ENCODE data around the gene SYCN.

Gene SYCN

DNA sequence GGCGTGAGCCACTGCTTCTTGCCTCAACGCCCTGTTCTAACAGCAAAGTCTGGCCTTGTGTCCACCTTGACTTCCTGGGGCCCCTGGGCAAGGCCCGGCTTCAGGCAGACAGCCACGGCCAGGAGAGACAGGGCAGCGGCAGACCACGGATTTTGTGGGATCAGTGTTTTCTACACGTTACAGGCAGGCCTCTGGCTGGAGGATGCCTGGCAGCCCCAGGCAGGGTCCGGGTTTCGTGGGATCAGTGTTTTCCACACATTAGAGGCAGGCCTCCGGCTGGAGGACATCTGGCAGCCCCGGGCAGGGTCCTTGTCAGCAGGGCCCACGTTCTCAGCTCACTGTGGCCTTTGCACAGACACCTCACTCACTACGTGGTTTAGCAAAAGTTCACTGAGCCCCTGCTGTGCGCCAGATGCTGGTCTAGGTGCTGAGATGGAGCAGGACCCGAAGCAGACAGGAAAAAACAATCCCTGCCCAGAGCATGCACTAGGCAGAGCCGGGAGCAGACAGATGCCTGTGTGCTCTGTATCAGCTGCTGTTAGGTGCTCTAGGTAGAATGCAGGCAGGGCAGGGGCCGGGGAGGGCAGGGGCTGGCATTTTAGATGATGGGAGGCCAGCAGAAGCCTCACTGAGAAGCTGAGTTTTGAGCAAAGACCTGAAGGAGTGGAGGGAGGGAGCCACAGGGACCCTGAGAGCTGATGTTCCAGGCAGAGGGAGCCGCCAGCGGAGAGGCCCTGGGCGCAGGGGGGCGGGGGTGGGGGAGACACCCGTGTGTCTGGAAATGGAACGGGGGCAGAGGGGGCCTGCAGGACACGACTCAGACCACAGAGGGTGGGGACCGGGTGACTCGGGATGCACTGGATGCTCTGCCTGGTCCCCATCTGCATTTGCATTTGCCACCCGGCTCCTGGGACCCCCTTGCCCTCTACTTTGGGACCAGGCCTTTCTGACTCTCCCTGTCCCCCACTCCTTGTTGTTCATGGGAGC, 32.3 kb downstream of the SYCN start:
- DNase-seq (ENCODE audit: low read depth), result no peak

DNA sequence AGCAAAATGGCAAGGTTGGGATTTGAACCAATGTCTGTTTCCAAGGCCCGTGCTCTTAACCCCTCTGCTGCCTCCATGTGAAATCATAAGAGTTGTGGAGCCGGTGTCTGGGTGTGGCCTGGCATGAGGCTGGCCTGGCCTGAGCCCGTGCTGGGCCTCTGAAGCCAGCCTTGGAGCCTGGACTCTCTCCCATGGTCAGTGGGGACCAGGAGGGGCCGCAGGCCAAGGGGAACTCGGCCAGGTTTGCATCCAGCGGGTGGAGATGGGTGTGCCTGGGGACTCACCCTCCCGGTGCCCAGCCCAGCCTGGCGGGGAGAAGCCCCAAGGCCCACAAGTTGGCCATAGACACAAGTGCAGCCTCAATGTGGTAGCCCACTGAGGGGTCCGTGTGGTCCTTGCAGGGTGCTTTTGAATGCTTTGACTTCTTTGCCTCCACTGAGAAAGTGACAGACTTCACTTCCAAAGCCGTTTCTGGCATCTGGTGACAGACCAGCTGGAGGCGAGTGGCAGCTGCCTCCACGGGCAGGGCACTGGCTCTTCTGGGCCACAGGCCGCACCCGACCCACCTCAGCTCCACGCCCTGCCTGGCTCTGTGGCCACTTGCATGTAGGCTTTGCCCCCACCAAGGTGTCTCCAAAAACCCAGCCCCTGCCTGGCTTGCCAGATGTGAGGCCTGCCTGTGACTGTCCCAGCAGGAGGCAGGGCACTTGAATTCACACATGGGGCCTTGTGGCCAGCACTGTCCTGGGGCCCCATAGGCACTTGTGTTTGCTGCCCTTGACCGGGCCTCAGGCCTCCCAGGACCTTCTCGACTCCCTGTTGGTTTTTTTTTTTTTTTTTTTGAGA, 33.5 kb downstream of the SYCN start:
- no peak for DNase-seq (ENCODE audit: low read depth)

DNA sequence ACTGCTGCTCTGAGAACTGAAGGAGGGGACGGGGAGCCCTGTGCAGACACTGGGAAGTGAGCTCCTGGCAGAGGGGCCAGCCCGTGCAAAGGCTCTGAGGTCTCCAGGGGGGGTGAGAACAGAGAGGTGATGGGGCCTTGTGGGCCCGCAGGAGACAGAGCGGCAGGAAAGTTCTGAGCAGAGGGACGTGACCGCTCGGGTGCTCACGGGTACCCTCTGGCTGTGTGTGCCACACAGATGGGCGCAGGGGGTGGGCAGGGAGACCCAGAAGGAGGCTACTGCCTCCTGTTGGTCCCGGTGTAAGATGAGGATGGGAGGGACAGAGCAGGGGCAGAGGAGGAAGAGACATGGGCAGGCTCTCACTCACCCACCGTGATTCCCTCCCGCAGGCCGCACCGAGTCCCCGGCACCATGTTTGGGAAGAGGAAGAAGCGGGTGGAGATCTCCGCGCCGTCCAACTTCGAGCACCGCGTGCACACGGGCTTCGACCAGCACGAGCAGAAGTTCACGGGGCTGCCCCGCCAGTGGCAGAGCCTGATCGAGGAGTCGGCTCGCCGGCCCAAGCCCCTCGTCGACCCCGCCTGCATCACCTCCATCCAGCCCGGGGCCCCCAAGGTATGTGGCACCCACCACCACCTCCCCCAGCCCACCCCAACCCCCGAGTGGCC, 34.8 kb downstream of the SYCN start:
- DNase-seq (ENCODE audit: low read depth), result no peak

DNA sequence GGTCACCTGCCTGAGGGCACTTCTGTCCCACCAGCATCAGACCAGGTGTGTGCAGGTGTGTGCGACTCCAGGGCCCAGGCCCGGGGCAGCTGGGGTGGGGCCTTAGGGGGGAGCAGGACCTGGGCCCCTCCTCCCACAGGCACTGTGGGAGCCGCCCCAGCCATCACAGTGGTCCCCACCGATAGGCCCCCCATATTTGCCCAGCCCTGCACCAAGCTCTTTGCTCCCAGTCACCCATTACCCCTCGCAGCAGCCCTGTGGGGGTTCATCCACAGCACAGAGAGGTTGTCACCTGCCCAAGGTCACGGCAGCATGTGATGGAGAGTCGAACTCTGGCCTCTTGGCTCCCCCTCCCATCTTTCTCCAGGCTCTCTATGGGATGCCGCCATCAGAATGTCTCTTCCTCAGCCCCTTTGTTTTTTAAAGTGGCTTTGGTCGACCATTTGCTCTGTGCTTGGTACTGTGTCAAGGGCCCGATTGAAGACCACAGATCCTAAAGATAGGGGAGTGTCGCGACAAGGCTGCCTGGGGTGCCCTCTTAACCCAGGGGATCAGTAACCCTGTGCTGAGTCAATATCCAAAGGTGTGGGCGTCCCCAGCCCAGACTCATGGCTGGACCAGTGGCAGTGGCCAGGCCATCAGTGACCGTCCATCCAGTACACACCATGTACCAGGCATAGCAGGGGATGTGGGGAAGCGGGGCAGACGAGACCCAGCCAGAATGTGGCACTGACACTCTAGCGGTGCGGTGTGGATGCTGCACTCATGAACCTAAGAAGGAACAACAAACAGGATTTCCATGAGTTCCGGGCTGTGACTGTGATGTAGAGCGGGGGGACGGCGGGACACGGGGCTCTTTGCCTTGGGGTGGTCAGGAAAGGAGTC, 35.6 kb downstream of the SYCN start:
- DNase-seq (ENCODE audit: low read depth), result no peak

- no peak for DNase-seq (ENCODE audit: low read depth)
These were observed 36.4 kb downstream of the SYCN start for GRCh38 chr19:39167461-39168257.

GRCh38 chr19:39166571-39167391, 37.3 kb downstream of the SYCN start:
- no peak for DNase-seq (ENCODE audit: low read depth)

- no peak for DNase-seq (ENCODE audit: low read depth)
These were observed 38.2 kb downstream of the SYCN start for GRCh38 chr19:39165857-39166256.

GRCh38 chr19:39164289-39164688, 39.8 kb downstream of the SYCN start:
- no peak for DNase-seq (ENCODE audit: low read depth)

- DNase-seq (ENCODE audit: low read depth), result no peak
These were observed 40.4 kb downstream of the SYCN start for GRCh38 chr19:39163621-39164020.

- DNase-seq (ENCODE audit: low read depth), result no peak
These were observed 41.5 kb downstream of the SYCN start for GRCh38 chr19:39162441-39163043.

GRCh38 chr19:39160889-39161672, 43.0 kb downstream of the SYCN start:
- DNase-seq (ENCODE audit: low read depth), result no peak

GRCh38 chr19:39160523-39160861, 43.6 kb downstream of the SYCN start:
- DNase-seq (ENCODE audit: low read depth), result no peak

DNA sequence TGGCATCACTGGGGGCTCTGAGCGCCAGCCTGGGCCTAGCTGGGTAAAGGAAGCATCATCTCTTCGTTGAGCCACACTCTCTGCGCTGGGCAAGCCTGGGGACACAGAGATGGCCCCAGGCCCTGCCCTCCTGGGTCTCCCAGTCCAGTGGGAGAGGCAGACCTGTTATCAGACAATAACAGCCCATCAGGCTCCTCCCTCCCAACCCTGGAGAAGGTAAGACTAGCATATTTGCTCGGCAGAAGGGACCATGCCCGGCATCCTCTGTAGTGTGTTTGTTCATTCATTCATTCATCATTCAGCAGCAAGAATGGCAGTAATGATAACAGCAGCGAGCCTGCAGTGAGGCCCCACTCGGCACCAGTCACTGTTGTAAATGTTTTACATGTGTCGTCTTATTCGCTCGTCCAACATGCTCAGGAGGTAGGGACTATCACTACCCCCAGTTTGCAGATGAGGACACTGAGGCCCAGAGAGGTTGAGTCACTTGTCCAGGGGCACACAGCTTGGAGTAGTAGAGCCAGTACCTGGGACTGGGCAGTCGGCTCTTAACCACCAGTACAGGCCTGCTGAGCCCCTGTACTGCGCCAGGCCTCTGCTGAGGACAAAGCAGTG, 45.3 kb downstream of the SYCN start:
- DNase-seq (ENCODE audit: low read depth), result no peak

- no peak for DNase-seq (ENCODE audit: low read depth)
These were observed 46.1 kb downstream of the SYCN start for GRCh38 chr19:39157997-39158389.

- no peak for DNase-seq (ENCODE audit: low read depth)
These were observed 46.6 kb downstream of the SYCN start for GRCh38 chr19:39157275-39157996.

GRCh38 chr19:39156326-39157230, 47.5 kb downstream of the SYCN start:
- DNase-seq (ENCODE audit: low read depth), result no peak
